Measurements from ENCODE around the gene LDHA. TPM values are rescaled to one million over a fixed set of nuclear protein-coding genes. Genes with fewer than 3 reads are reported as not detected.
A peak's percentile ranks its signal among the peaks of the same experiment; 100 is the strongest.

Gene LDHA
- total and polyA plus RNA-seq, 2 donors from 2014 or later = 466 to 755 TPM

DNA sequence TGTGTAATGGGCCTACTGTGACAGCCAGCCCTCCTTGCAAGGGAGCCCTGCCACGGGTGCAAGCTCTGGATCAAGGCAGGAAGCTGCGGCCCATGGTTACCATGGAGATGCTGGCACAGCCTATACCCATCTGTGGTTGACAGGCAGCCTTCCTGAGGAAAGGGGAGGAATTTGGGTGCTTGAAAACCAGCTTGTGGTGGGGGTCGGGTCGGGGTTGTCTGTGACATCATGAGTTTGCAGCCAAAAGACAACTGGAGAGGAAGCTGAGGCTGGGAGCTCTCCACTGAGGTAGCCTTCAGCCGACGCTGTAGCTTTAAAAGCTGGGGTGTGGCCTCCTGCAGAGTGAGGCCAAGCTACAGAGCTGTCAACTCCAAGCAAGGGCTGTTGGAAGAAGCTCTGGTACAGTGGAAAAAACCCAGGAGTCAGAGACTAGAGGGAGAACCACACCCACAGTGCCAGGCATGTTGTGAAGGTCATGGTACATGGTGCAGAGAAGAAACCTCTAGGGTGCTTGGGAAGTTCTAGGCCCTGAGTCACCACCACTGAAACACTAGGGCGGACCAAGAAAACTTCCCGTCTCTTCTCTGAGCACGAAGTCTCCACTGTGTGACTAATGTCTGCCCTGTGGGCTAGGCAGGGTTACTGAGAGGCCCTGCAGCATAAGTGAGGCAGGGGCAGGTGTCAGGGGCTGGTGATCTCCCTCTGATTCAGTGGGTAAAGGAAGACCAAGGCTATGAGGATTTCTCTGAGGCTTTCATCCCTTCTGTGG is 10.8 kb upstream of the LDHA start:
- H3K27me3 ChIP-seq (ENCODE audit: control insufficient read depth, insufficient read depth, low read length) = no peaks in the 10 kb centered on the region
- intact Hi-C loops (cut with DNase I) = no loop called here
- TF ChIP-seq, protein P1, sequence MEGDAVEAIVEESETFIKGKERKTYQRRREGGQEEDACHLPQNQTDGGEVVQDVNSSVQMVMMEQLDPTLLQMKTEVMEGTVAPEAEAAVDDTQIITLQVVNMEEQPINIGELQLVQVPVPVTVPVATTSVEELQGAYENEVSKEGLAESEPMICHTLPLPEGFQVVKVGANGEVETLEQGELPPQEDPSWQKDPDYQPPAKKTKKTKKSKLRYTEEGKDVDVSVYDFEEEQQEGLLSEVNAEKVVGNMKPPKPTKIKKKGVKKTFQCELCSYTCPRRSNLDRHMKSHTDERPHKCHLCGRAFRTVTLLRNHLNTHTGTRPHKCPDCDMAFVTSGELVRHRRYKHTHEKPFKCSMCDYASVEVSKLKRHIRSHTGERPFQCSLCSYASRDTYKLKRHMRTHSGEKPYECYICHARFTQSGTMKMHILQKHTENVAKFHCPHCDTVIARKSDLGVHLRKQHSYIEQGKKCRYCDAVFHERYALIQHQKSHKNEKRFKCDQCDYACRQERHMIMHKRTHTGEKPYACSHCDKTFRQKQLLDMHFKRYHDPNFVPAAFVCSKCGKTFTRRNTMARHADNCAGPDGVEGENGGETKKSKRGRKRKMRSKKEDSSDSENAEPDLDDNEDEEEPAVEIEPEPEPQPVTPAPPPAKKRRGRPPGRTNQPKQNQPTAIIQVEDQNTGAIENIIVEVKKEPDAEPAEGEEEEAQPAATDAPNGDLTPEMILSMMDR (IDR thresholded peaks at IDR 0.05; ENCODE audit: borderline replicate concordance, extremely low read depth, insufficient read depth) = no peak
- H3K9me3 ChIP-seq (ENCODE audit: control insufficient read depth in 2 of 3, insufficient read depth in 1 of 3, low read length in 3 of 3) = no peaks in the 10 kb centered on the region
- H3K4me1 ChIP-seq (ENCODE audit: control insufficient read depth in 2 of 3, insufficient read depth in 2 of 3, low read depth in 1 of 3, low read length in 3 of 3) = peaks cover 0 to 22% (median 22%) of the 10 kb centered on the region in 3 donors
- DNase-seq = peak; percentile 15 to 87 (median 49)
- H3K27ac ChIP-seq (ENCODE audit: low read depth in 2 of 2, low read length in 2 of 2) = peak overlapping the region; percentile 94 to 97
- H3K4me3 ChIP-seq (ENCODE audit: low read length in 3 of 3) = peak overlapping the region in 2 of 3 donors; percentile 6 to 42
- no peak for FAIRE-seq
- H3K36me3 ChIP-seq (ENCODE audit: control insufficient read depth in 2 of 3, insufficient read depth in 3 of 3, low read length in 3 of 3) = no peaks in the 10 kb centered on the region
- H3K9ac ChIP-seq (ENCODE audit: low read length in 3 of 3) = peak overlapping the region in 2 of 3 donors; percentile 41 to 56

DNA sequence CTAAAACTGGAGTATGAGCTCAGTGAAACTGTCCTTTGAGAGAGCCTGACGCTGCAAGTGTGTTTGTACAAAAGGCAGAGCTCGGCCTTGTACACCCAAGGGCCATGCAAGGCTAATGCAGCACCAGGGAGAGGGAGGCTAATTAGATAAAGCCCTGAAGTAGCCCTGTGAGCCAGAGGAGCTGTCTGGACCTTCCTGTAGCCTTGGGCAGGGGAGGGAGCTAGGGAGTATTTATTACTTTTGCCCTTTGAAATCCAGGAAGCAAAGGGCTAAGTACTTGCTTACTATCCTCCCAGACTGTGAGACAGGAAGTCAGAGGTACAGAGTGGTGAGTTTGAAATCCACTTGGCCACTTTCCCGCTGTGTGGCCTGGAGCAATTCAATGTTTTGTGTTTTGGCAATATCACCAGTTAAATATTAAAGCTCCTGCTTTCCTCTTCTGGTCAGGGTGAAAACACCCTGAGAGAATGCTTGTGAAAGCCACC is 10.2 kb upstream of the LDHA start:
- Histone ChIP-seq H3K27me3 (ENCODE audit: control insufficient read depth, insufficient read depth, low read length) (no peaks in the 10 kb centered on the region), H3K27ac (ENCODE audit: low read depth in 2 of 2, low read length in 2 of 2) (peak overlapping the region; percentile 94 to 97), H3K36me3 (ENCODE audit: control insufficient read depth in 2 of 3, insufficient read depth in 3 of 3, low read length in 3 of 3) (no peaks in the 10 kb centered on the region), H3K4me3 (ENCODE audit: low read length in 3 of 3) (peak overlapping the region in 2 of 3 donors; percentile 6 to 42), H3K9ac (ENCODE audit: low read length in 3 of 3) (peak overlapping the region in 2 of 3 donors; percentile 41 to 56), H3K9me3 (ENCODE audit: control insufficient read depth in 2 of 3, insufficient read depth in 1 of 3, low read length in 3 of 3) (no peaks in the 10 kb centered on the region), H3K4me1 (ENCODE audit: control insufficient read depth in 2 of 3, insufficient read depth in 2 of 3, low read depth in 1 of 3, low read length in 3 of 3) (peaks cover 0 to 22% (median 22%) of the 10 kb centered on the region in 3 donors)
- peak; percentile 44 to 82 (median 61) for DNase-seq
- peak; percentile 53 for FAIRE-seq
- TF ChIP-seq, protein P1 (IDR thresholded peaks at IDR 0.05; ENCODE audit: borderline replicate concordance, extremely low read depth, insufficient read depth) = no peak
- intact Hi-C loops (cut with DNase I) = no loop called here

DNA sequence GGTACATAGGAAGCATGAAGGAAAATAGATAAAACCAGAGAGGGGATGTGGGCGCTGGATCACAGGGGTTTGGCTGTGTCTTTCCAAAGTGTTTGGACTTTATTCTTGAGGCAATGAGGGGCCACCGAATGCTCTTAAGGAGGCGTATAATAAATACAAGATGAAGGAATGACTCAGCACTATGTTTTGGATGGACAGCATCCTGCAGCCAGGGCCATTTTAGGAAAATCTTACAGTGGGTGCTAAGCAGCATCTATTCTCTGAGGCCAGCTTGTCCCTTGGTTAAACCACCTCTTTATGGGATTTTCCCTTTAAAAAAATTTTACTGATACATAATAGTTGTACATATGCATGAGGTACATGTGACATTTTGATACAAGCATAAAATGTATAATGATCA is 4.3 kb upstream of the LDHA start:
- intact Hi-C loops (cut with DNase I) = no loop called here
- TF ChIP-seq, protein P1 (IDR thresholded peaks at IDR 0.05; ENCODE audit: borderline replicate concordance, extremely low read depth, insufficient read depth) = no peak
- Histone ChIP-seq H3K4me3 (ENCODE audit: low read length in 3 of 3) (no peak overlapping the region), H3K9me3 (ENCODE audit: control insufficient read depth in 2 of 3, insufficient read depth in 1 of 3, low read length in 3 of 3) (no peaks in the 10 kb centered on the region), H3K4me1 (ENCODE audit: control insufficient read depth in 2 of 3, insufficient read depth in 2 of 3, low read depth in 1 of 3, low read length in 3 of 3) (peaks cover 0 to 10% (median 4%) of the 10 kb centered on the region in 3 donors), H3K36me3 (ENCODE audit: control insufficient read depth in 2 of 3, insufficient read depth in 3 of 3, low read length in 3 of 3) (no peaks in the 10 kb centered on the region), H3K27me3 (ENCODE audit: control insufficient read depth, insufficient read depth, low read length) (no peaks in the 10 kb centered on the region), H3K9ac (ENCODE audit: low read length in 3 of 3) (no peak overlapping the region), H3K27ac (ENCODE audit: low read depth in 2 of 2, low read length in 2 of 2) (no peak overlapping the region)
- no peak for DNase-seq
- no peak for FAIRE-seq

Data from kidney (tissue), 14 donors.